Measurements from ENCODE around the gene SLC24A5. TPM values are rescaled to one million over a fixed set of nuclear protein-coding genes. Genes with fewer than 3 reads are reported as not detected.

The SLC24A5 gene
- total RNA-seq (not detected), polyA plus RNA-seq (under 1 TPM in 1 of 3 donors, not detected in 2; 0.06 TPM)
- long read RNA-seq, donor 1, result 0 reads
- long read RNA-seq, donor 2, result 0 reads

DNA sequence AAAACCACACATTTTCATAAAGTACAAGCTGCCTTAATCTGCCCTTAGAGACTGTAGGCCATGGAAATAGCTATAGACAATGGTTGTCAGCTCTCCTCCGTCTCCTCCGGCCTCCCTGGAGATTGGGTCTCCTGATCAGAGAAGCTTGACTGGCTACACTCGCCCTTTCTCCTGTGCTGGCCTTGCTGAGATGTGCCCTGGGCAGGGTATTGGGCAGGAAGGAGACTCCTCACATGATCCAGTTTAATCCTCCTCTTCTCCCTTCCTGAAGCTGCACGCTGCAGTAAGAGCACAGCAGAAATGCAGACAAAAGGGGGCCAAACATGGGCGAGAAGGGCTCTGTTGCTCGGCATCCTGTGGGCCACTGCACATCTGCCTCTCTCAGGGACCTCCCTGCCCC lies at the start of gene SLC24A5:
TSS of gene SLC24A5 (plus strand) at position 246 of the 400 bp plus-strand sequence. CDS start at position 301, 55 bp downstream.
- intact Hi-C loops (cut with DNase I; ENCODE audit: low total_unique reads), result no loop called here
- 78 to 91% (median 82%) methylated on average over 6 of the region's 6 CpGs for WGBS, 5 donors
- peak; percentile 47 for DNase-seq
- Histone ChIP-seq H3K9me3 (no peaks in the 10 kb centered on the region), H3K4me1 (no peaks in the 10 kb centered on the region), H3K27me3 (replicated peaks in 1 of 7) (peaks cover 0 to 4% (median 0%) of the 10 kb centered on the region in 7 donors), H3K4me3 (no peak within 1 kb of the TSS), H3K36me3 (no peaks in the 10 kb centered on the region), H3K27ac (no peak within 1 kb of the TSS)
- TF ChIP-seq POLR2AphosphoS5 (IDR thresholded peaks at IDR 0.05) (no peak), POLR2A (IDR thresholded peaks at IDR 0.05) (no peak)
- TF ChIP-seq, protein P1, sequence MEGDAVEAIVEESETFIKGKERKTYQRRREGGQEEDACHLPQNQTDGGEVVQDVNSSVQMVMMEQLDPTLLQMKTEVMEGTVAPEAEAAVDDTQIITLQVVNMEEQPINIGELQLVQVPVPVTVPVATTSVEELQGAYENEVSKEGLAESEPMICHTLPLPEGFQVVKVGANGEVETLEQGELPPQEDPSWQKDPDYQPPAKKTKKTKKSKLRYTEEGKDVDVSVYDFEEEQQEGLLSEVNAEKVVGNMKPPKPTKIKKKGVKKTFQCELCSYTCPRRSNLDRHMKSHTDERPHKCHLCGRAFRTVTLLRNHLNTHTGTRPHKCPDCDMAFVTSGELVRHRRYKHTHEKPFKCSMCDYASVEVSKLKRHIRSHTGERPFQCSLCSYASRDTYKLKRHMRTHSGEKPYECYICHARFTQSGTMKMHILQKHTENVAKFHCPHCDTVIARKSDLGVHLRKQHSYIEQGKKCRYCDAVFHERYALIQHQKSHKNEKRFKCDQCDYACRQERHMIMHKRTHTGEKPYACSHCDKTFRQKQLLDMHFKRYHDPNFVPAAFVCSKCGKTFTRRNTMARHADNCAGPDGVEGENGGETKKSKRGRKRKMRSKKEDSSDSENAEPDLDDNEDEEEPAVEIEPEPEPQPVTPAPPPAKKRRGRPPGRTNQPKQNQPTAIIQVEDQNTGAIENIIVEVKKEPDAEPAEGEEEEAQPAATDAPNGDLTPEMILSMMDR (IDR thresholded peaks at IDR 0.05 in 8 of 11, conservative IDR thresholded peaks at IDR 0.05 in 3 of 11), result no peak

DNA sequence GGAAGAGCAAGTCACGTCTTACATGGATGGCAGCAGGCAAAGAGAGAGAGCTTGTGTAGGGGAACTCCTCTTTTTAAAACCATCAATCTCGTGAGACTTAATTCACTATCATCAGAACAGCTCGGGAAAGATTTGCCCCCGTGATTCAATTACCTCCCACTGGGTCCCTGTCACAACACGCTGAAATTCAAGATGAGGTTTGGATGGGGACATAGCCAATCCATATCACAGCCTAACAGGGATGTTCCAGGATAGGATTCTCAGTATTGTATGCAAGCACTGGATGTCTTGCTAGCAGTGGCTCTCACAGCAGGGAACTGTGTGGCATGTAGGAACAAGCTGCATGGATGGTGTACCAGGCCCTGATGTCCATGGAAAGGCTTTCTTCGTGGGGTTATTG lies 47.8 kb upstream of the SLC24A5 start:
- no peaks in the 10 kb centered on the region for H3K9me3 ChIP-seq
- WGBS, 5 donors, result 75 to 89% (median 78%) methylated on average over 6 of the region's 6 CpGs
- no peak for DNase-seq
- H3K36me3 ChIP-seq, result no peaks in the 10 kb centered on the region
- H3K27me3 ChIP-seq (replicated peaks in 1 of 7), result peaks cover 0 to 18% (median 0%) of the 10 kb centered on the region in 7 donors
- H3K27ac ChIP-seq, result no peak overlapping the region
- no peak overlapping the region for H3K4me3 ChIP-seq
- TF ChIP-seq POLR2A (IDR thresholded peaks at IDR 0.05), result no peak
- TF ChIP-seq, protein P1 (IDR thresholded peaks at IDR 0.05 in 8 of 11, conservative IDR thresholded peaks at IDR 0.05 in 3 of 11), result no peak
- TF ChIP-seq POLR2AphosphoS5 (IDR thresholded peaks at IDR 0.05), result no peak
- intact Hi-C loops (cut with DNase I; ENCODE audit: low total_unique reads), result no loop called here
- no peaks in the 10 kb centered on the region for H3K4me1 ChIP-seq

DNA sequence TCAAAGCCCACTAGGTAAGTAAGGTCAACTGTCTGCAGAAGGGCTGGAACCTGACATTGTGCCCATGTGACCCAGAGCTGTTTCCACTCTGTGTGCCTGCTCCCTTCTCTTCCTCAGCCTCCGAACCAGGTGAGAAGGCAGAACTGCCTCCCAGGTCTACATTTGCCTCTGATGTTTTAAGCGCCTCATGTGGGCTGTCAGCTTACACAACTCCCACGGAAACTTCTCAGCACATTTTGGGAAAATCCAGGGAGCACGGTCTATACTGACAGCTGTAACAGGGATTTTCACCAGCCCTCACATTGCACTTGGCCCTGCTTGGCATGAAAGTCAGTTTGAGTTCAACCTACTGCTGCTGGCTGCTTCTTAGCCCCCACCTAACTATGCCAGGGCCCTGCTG lies 46.9 kb upstream of the SLC24A5 start:
- Histone ChIP-seq H3K4me3 (no peak overlapping the region), H3K27me3 (replicated peaks in 1 of 7) (peaks cover 0 to 26% (median 0%) of the 10 kb centered on the region in 7 donors), H3K4me1 (no peaks in the 10 kb centered on the region), H3K27ac (no peak overlapping the region), H3K36me3 (no peaks in the 10 kb centered on the region), H3K9me3 (no peaks in the 10 kb centered on the region)
- no peak for DNase-seq
- no peak for TF ChIP-seq POLR2AphosphoS5 (IDR thresholded peaks at IDR 0.05)
- WGBS, 5 donors, result 79 to 90% (median 85%) methylated on average over 4 of the region's 4 CpGs
- intact Hi-C loops (cut with DNase I; ENCODE audit: low total_unique reads), result no loop called here

DNA sequence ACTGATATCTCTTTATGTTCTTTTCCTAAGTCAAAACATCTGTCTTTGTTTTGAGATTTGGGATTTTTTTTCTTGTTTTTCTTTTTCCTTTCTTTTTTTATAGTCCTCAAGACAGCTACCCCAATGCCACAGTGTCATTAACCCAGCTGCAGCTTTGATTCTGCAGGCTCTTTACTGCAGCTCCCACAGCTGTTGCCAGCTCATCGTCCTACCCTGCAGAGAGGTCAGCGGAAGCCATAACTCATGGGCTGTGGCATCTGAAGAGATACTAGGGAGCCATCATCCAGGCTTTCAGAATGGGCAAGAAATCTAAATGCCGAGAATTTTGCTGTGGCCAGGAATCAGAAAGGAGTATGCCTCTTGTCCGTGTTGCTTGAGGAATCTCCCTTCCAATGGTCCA lies 44.3 kb upstream of the SLC24A5 start:
- 55 to 68% (median 63%) methylated on average over 4 of the region's 4 CpGs for WGBS, 5 donors
- intact Hi-C loops (cut with DNase I; ENCODE audit: low total_unique reads), result no loop called here
- DNase-seq, result no peak
- no peak for TF ChIP-seq POLR2AphosphoS5 (IDR thresholded peaks at IDR 0.05)
- Histone ChIP-seq H3K27me3 (replicated peaks in 1 of 7) (peaks cover 0 to 26% (median 0%) of the 10 kb centered on the region in 7 donors), H3K36me3 (no peaks in the 10 kb centered on the region), H3K4me3 (no peak overlapping the region), H3K4me1 (no peaks in the 10 kb centered on the region), H3K27ac (no peak overlapping the region), H3K9me3 (no peaks in the 10 kb centered on the region)

DNA sequence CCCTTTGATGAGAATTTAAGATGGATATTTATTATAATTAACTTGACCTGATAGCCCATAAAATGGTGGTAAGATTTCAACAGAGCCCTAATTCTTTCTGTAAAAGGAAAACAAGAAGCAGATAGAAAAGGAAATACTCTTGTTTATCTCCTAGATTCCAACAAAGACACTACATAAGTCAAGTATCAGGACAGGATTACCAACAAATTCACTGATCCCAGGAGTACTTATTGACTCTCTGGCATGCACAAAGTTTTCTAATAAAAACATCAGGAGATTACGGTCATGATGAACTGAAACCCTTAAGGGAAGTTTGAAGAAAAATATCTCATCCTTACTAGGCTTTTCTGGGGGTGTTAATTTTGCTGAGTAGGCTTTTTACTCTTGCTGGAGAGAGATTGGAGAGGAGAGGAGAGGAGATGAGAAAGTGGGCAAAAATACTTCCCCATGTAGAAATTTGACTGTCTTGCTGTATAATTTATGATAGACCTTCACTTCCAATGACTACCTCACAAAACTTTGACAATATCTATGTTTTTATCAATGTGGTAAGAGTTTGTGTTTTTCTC lies 43.1 kb upstream of the SLC24A5 start:
- no peaks in the 10 kb centered on the region for H3K4me1 ChIP-seq

More for the DNA sequence above, 43.1 kb upstream of the SLC24A5 start:
- H3K4me3 ChIP-seq, result no peak overlapping the region
- no peak for DNase-seq
- no peak for TF ChIP-seq POLR2AphosphoS5 (IDR thresholded peaks at IDR 0.05)
- TF ChIP-seq, protein P1 (IDR thresholded peaks at IDR 0.05 in 8 of 11, conservative IDR thresholded peaks at IDR 0.05 in 3 of 11), result no peak
- no peak for TF ChIP-seq POLR2A (IDR thresholded peaks at IDR 0.05)
- 61 to 79% (median 69%) methylated on average over 1 of the region's 1 CpG for WGBS, 5 donors
- no peaks in the 10 kb centered on the region for H3K9me3 ChIP-seq
- no peak overlapping the region for H3K27ac ChIP-seq
- intact Hi-C loops (cut with DNase I; ENCODE audit: low total_unique reads), result no loop called here
- H3K27me3 ChIP-seq (replicated peaks in 1 of 7), result peaks cover 0 to 26% (median 0%) of the 10 kb centered on the region in 7 donors
- H3K36me3 ChIP-seq, result no peaks in the 10 kb centered on the region
